Stimulated activated CD4-positive, alpha-beta T cell treated with anti-CD3 and anti-CD28 coated beads, Interleukin-15, amount 100 ng/mL, for 24 hours (primary cell): Measurements from ENCODE around the gene TMEM222.

Experiments
- DNase-seq: peaks from one replicate; pipeline ENCODE4 v3.0.0-alpha.2; 2020

Gene TMEM222

DNA sequence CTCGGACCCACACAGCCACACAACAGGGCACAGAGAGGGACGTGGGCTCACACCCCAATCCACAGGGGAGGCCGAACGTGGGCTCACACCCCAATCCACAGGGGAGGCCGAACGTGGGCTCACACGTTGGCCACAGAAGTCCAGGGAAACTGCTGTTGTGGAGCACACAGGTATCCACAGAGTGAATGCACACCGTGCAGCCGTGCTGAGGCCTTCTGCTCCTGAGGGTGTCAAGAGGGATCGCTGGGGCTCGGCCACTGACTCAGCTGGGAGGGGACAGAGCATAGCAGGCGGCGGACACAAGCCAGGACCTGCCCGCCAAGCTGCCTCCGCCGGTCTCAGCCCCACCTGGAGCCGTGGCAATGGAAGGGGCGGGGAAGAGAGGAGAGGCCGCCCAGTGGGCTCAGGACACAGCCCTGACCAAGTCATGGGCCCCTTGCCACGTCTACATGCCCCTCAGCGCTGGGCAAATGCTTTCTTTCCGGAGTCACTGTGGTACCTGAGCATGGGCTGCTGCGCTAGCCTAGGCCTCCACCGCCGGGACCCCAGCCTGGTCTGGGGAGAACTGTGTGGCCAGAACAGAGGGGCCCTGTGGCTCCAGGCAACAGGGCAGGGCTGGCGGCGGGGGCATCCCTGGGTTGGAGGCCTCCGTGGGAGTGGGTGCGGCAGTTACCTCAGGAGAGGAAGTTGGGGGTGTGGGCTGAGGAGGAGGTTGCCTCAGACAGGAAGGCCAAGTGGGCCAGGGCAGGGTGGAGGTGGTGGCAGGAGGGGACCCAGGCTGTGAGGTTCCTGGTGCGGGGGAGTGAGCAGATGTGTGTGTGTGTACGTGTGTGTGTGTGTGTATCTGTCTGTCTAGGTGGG is 21.0 kb downstream of the TMEM222 start:
- peak; percentile 74 for DNase-seq

DNA sequence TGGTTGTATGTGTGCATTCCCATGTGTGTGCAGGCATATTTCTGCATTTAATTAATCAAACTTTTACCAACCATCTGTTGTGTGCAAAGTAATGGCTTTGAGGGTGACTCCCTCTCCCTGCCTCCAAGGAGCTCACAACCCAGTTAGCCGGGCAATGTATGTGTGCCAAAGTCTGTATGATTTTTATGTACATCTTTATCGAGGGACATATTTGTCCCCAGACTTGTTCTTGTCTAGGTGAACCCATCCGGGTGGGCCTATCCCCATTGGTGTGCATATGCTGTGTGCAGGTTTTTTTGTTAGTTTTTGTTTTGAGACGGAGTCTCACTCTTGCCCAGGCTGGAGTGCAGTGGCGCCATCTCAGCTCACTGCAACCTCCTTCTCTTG is 21.7 kb downstream of the TMEM222 start:
- no peak for DNase-seq

DNA sequence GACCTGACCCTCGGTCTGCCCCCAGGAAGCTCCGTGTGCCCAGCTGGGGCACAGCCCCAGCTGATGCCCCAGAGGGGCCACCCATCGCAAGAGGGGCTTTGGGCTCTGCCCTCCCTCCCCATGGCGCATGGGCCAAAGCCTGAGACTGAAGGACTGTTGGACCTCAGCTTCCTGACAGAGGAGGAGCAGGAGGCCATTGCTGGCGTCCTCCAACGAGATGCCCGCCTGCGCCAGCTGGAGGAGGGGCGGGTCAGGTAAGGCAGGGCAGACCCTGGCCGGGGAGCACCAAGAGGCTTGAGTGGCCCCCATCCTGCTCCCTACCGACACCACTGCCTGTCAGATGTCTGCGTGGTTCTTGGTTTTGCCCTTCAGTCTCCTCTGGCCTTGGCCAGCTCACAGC is 23.3 kb downstream of the TMEM222 start:
- no peak for DNase-seq

DNA sequence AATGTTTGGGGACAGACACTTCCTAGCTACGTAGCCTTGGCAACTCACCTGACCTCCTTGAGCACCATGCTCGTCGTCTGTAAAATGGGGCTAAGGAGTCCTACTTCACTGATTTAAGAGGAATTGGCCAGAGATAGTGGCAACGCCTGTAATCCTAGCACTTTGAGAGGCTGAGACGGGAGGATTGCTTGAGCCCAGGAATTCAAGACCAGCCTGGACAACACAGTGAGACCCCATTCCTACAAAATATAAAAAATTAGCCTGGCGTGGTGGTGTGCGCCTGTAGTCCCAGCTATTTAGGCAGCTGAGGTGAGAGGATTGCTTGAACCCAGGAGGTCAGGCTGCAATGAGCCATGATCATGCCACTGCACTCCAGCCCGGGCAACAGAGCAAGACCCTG is 24.4 kb downstream of the TMEM222 start:
- no peak for DNase-seq

DNA sequence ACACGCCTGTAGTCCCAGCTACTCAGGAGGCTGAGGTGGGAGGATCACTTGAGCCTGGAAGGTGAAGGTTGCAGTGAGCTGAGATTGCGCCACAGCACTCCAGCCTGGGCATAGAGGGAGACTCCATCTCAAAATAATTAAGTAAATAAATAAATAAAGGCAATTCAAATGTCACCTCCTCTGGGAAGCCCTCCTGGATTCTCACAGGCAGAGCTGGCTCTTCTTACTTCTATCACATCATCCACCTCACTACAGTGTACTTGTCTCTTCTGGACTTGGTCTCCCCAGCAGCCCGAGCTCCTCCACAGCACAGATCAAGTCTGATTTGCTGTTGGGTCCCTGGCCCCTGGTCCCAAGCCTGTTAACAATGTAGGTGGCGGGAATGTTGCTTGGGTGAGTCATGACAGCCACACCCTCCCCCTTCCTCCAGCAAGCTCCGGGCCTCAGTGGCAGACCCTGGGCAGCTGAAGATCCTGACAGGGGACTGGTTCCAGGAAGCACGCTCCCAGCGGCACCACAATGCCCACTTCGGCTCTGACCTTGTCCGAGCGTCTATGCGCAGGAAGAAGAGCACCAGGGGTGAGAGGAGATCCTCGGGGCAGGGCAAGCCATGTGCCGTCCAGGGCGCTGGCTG is 25.1 kb downstream of the TMEM222 start:
- no peak for DNase-seq

DNA sequence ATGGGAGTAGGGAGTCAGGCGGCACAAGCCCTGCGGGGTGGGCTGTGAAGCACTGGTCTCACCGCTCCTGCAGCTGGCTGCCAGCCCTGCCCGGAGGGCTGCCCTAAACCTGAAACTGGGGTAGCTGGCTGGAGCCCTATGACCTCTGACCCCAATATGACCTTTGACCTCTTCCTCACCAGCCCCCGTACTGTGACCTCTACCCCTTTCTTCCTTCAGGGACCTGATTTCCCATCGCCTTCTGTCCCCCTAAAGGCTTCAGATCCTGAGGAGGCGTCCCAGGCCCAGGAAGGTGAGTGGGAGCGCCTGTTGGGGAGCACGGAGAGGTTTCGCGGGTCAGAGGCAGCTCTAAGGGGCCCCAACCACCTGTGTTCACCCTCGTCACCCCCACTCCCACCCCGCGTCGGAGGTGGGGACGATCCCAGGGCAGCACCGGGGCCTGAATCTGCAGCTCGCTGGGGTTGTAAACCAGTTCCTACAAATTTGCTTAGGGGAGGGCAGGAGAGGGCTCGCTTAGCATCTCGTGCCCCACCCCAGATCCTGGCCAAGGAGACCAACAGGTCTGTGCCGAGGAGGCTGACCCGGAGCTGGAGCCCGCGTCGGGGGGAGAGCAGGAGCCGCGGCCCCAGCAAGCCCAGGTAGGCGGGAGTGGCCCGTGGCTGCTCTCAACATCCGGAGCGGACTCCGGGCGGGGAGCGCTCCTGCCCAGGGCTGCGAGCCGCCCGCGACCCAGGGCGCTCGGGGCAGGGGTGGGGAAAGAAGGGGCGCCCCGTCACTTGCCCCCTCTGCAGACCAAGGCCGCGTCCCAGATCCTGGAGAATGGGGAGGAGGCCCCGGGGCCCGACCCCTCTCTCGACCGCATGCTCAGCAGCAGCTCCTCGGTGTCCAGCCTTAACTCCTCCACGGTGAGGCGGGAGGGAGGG is 27.2 kb downstream of the TMEM222 start:
- DNase-seq = peak; percentile 44

DNA sequence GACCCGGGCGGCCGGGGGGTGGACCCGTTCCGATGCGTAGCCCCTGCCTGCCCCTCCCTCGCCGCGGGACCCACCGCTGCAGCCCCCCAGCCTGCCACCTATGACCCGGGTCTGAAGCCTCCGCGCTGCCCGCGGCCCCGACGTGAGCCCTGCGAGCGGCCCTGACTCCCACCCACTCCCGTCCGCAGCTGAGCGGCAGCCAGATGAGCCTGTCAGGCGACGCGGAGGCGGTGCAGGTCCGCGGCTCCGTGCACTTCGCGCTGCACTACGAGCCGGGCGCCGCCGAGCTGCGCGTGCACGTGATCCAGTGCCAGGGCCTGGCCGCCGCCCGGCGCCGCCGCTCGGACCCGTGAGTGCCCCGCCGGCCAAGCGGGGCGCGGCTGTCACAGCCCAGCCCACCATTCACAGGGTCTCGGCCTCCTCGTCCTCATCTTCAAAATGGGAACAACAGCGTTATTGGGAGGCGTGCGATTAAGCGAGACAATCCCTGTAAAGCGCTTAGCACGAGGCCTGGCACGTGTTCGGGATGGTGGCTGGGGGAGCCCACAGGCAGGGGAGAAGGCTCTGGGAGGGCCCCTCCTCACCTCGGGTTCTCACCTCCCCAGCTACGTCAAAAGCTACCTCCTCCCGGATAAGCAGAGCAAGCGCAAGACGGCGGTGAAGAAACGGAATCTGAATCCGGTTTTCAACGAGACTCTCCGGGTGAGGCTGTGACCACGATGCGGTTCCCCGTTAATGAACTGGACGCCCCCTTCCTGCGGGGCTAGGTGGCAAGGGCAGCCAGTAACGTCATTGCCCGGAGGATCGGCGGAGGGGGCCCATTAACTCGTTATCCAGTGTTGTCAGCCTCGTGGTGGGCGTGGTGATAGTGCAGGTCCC is 28.1 kb downstream of the TMEM222 start:
- DNase-seq = peak; percentile 34

DNA sequence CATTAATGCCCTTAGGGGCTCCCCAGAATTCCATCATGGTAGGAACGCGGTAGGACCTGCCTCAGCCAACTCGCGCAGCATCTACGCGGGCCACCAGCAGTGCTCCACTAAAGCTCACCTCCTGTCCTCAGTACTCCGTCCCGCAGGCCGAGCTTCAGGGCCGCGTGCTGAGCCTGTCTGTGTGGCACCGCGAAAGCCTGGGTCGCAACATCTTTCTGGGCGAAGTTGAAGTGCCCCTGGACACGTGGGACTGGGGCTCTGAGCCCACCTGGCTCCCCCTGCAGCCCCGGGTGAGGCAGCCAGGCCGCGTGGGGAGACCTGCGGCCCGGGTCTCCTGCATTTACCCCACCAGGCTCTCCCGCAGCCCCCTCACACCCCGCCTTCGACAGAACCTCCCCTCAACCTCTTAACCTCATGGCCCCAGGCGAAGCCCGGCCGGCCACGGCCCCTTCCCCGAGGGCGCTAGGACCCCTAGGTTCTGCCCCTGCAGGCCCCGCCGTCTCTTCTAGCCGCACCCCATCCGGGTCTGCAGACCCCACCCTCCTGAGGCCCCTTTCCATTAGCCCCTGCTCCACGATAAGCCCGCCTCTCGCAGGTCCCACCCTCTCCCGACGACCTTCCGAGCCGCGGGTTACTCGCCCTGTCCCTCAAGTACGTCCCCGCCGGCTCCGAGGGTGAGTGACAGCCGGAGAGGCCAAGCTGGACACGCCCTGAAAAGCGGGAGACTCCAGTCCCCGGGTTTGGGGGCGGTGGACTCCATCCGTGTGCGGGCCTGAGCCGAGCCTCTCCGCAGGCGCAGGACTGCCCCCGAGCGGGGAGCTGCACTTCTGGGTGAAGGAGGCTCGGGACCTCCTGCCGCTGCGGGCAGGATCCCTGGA is 28.9 kb downstream of the TMEM222 start:
- no peak for DNase-seq

DNA sequence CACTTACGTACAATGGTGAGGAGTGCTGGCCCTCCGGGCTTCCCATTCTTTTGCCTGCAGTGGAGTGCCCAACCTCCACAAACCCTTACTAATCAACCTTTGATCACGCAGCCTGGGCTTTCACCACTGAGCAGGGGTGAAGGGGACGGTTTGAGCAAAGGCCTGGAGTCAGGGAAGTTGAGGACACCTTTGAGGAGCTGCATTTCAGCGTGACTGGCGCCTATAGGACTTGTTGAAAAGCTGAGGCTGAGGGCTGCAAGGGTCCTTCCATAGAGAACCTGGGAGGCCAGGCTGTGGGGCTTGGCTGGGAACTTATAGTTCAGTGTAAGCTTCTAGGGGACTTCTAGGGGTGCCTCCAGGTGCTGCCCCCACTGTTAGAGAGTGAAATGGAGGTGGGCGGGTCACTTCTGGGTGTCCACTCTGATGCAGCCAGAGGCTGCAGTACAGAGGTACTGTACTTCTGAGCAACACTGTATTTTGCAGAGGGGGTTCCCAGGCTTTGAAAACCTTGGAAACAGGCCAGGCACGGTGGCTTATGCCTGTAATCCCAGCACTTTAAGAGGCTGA is 29.7 kb downstream of the TMEM222 start:
- no peak for DNase-seq

DNA sequence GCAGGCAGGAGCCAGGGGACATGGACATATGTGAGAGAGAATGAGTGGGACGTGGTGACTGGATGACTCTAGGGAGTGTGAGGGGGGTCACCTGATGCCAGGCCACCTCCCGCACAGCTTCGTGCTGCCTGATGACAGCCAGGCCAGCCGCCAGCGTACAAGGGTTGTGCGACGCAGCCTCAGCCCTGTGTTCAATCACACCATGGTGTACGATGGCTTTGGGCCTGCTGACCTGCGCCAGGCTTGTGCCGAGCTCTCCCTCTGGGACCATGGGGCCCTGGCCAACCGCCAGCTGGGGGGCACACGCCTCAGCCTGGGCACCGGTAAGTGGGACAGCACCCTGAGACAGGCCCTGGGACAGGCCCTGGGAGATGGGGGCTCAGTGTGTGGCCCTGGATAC is 31.2 kb downstream of the TMEM222 start:
- DNase-seq = no peak

DNA sequence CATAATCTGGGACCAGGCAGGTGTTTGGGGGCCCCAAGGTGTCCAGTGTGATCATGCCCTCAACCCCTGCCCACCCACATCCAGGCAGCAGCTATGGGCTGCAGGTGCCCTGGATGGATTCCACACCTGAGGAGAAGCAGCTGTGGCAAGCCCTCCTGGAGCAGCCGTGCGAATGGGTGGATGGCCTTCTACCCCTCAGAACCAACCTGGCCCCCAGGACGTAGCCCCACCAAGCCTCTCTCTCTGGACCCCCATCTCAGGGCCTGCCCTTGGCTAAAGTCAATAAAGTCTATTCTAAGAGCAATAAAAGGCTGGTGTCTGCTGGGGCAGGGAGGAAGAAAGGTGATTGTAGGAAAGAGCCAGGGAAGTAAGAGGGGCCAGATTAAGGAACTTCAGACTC is 31.7 kb downstream of the TMEM222 start:
- no peak for DNase-seq

DNA sequence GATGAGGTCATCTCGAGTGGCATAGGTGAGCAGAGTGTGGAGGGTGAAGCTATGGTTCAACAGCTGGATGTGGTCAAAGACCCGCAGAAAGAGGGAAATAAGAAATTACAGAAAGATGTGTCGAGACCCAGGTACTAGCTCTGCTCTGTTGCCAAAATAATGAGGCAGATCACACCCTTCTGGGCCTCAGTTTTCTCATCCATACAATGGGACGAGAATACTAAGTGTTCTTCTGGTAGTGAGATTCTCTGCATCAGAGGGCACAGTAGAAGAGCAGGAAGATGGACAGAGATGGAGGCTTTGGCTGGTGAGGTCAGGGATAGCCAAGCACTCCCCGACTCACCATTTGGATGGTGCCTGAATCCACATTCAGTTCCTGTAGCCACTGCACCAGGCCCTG is 33.7 kb downstream of the TMEM222 start:
- DNase-seq = no peak

DNA sequence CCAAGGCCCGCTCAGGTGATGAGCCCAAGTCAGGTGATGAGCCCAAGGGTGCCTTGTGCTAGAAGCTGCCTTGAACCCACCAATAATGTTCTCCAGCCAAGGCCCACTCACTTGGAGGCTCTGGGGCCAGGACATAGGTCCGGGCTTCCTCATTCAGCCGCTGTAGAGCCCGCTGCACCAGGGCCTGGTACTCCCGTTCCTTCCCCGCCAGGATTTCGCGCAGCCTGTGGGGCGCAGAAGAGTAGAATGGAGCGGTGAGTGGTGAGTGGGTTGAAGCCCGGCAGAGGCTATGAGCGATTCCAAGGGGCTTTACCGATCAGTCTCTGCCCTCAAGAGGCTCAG is 34.3 kb downstream of the TMEM222 start:
- no peak for DNase-seq

DNA sequence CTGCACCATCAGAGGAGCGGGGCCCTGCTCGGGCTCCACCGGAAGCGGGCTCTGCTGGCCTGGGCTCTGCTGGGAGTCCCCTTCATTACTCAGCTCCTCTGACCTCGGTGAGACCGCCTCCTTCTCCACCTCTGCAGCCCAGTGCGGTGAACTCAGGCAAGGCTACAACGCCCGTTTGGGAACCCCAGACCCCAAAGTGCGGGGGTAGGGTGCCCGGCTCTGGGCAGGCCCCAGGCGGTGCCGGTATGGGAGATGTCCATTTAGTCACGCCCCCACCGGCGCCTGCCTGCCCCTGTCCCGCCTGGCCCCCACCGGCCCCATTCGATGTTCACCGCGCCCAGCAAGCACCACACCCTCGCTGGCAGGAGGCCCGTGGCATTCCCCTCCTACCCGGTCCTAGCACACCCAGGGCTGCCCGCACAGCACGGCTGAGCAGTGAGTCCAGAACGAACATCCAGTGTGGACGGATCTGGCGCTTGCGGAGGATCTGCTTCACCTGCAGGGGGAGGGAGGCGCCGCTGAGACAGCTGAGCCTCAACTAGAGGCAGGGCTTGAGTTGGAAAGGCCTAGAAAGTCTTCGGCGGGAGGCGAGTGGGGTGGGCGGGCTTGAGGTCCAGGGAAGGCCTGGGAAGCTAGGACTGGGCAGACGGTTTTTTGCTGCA is 34.8 kb downstream of the TMEM222 start:
- peak; percentile 61 for DNase-seq

DNA sequence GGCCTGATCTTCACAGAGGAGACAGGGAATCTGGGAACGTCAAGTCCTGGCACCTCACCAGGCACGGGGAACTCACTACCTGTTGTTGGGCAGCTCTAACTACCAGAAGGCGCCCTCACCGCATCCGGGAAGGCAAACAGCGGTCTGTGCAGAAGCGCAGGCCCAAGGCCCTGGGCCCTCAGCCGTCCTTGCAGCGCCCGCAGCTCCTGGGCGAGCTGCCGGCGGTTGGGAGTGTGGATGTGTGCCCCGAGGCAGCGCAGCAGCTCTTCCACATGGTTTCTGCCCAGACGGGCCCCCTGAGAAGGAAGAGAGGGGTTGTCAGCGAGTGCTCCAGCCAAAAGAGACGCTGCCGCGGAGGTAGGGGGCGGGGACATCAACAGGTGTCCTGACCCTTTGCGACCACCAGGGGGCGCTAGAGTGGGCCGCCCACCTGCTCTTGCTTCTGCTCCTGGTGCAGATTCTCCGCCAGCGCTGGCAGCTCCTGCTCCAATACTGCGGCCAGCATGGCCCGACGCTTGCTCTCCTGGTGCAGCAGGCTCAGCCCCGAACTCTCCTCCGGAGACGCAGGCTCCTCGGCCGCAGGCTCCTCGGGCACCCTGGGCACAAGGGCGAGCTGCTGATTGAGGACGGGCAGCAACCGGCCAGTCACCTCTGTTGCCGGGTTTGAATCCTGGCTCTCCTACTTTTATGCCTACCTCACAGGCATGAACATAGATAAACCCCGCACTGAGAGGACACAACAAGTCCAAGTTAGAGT is 35.5 kb downstream of the TMEM222 start:
- peak; percentile 83 for DNase-seq

DNA sequence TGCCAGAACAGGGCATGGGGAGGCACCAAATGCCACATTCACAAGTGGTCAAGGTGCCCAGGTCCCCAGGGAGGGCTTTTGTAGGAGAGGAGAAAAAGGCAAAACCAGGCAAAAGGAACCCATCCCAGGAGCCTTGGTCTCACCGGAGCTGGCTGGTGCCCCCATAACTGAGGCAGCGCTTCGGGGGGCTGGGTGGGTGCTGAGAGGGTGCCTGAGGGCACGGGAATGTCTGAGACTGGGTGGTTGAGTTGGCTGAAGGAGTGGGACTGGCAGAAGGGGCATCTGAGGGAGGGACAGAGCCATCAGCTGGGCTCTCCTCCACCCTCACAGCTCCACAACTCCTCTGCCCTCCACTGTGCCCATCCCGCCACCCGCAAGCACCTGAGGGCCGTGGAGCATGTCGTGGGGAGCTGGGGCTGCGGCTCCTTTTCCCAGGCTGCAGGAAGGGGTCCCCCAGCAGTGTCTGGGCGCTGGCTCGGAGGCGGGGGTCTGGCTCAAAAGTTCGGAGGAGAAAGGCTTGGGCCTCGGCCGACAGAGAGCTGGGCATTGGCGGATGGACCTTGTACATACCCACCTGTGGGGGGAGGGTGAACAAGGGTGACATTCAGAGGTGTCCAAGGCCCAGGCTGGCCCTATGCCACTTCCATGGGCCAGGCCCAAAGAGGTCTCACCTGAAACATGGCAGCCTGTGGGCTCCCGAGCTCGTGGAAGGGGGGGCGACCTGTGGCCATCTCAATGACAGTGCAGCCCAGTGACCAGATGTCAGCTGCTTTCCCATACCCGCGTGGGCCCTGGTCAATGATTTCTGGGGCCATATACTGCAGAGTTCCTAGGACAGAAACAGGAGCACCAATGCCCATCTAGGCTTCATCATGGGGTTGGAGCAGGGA is 36.3 kb downstream of the TMEM222 start:
- DNase-seq = no peak

DNA sequence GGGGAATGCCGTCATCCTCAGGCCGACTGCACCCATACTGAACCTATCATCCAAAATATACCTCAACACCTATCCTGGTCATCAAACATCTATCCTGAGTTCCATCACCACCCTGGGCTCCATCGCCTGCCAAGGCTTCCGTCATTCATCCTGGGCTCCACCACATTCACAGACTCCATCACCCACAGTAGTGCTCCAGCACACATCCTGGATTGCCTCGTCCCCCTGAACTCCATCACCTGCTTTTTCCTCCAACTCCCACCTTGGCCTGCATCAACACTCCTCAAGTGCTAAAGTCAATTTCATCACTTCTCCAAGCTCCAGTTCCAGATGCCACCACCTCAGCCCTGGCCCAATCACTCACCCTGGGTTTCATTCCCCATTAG is 37.0 kb downstream of the TMEM222 start:
- DNase-seq = no peak

DNA sequence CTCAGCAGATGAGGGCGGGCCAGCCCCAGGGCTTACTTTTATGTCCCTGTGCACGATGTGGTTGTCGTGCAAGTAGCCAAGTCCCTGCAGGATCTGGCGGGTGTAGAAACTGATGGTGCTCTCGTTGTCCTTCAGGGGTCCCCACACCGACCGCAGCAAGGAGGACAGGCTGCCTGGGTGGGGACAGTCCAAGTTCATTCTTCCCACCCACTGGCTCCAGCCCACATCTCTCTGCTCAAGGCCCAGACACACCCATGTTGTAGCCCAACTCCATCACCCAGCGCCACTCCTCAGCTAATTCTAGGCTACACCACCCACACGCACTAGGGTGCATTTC is 37.8 kb downstream of the TMEM222 start:
- DNase-seq = no peak
